GM18502 (cell line): ENCODE data around the gene ACTR5.

Source experiments
- ATAC-seq: cut with Tn5 transposase; IDR thresholded peaks from one replicate; pipeline ENCODE4 v1.9.1; 2021; ENCODE audit warnings: mild to moderate bottlenecking; ENCODE audit not compliant: unreplicated experiment, poor library complexity

The ACTR5 gene

GRCh38 chr20:38728911-38729642 lies 19.2 kb upstream of the ACTR5 start:
- ATAC-seq, result no peak

GRCh38 chr20:38729767-38730166 lies 18.5 kb upstream of the ACTR5 start:
- no peak for ATAC-seq

GRCh38 chr20:38730167-38730988 lies 17.9 kb upstream of the ACTR5 start:
- no peak for ATAC-seq

GRCh38 chr20:38730989-38731737 lies 17.1 kb upstream of the ACTR5 start:
- peak; percentile 60 for ATAC-seq

- ATAC-seq, result no peak
These were observed 16.5 kb upstream of the ACTR5 start for GRCh38 chr20:38731738-38732113.

GRCh38 chr20:38732981-38733380 lies 15.3 kb upstream of the ACTR5 start:
- ATAC-seq, result no peak

- no peak for ATAC-seq
These were observed 13.1 kb upstream of the ACTR5 start for GRCh38 chr20:38735172-38735571.

- ATAC-seq, result no peak
These were observed 10.4 kb upstream of the ACTR5 start for GRCh38 chr20:38737887-38738286.

- no peak for ATAC-seq
These were observed 2.5 kb upstream of the ACTR5 start for GRCh38 chr20:38745757-38746156.

- ATAC-seq, result peak; percentile 1
These were observed 664 bp upstream of the ACTR5 start for GRCh38 chr20:38747495-38748096.

GRCh38 chr20:38748861-38749149 lies 545 bp downstream of the ACTR5 start:
- ATAC-seq, result peak; percentile 42

GRCh38 chr20:38751360-38751976 lies 3.2 kb downstream of the ACTR5 start:
- ATAC-seq, result no peak

- ATAC-seq, result no peak
These were observed 3.8 kb downstream of the ACTR5 start for GRCh38 chr20:38752029-38752428.

GRCh38 chr20:38754924-38755323 lies 6.7 kb downstream of the ACTR5 start:
- ATAC-seq, result no peak

GRCh38 chr20:38755324-38755910 lies 7.2 kb downstream of the ACTR5 start:
- no peak for ATAC-seq

- no peak for ATAC-seq
These were observed 9.0 kb downstream of the ACTR5 start for GRCh38 chr20:38757145-38757775.

- no peak for ATAC-seq
These were observed 10.8 kb downstream of the ACTR5 start for GRCh38 chr20:38759106-38759505.

- no peak for ATAC-seq
These were observed 12.7 kb downstream of the ACTR5 start for GRCh38 chr20:38760978-38761377.

GRCh38 chr20:38762174-38762573 lies 13.9 kb downstream of the ACTR5 start:
- no peak for ATAC-seq

- ATAC-seq, result no peak
These were observed 15.4 kb downstream of the ACTR5 start for GRCh38 chr20:38763616-38764015.
